Prostate gland (tissue), 2 donors: ENCODE results near the gene SLC25A26.

ENCODE experiments used
- POLR2A ChIP-seq: fragments of 450-650 bp; IDR thresholded peaks from one replicate; pipeline ENCODE4 v1.6.1; 2016; ENCODE audit warnings: antibody characterized with exemption, mild to moderate bottlenecking
- TF ChIP-seq, protein P1 (sequence below), 4 experiments: fragments of 200-600 bp in 2 of 4; fragments of 450-650 bp in 2 of 4; sonication (generic) in 2 of 4; IDR thresholded peaks; 1 replicate in 3 of 4; 2 replicates in 1 of 4; pipeline ENCODE4 v1.5.1; 2016 to 2019; ENCODE audit warnings: antibody characterized with exemption in 4 of 4, mild to moderate bottlenecking in 2 of 4, moderate library complexity in 2 of 4

DNA sequence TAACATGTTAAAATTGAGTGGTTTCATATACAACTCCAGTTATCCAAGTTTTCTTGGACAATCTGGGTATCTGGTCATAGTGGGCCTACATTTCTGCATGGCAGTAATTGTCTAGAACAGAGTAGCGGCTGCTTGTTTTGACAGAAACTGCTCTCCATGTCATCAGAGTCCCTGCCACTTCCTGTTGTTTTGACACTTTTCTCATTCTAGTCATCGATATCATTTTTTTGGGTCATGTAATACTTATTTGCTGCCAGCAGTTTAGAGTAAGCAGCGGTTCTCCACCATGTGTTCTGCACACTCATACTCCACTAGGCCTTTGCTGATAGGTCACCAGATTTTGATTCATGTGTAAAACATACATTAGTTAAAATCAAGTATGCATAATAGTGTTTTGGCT, 81.5 kb downstream of the SLC25A26 start:
- no peak for TF ChIP-seq POLR2A
- TF ChIP-seq, protein P1, sequence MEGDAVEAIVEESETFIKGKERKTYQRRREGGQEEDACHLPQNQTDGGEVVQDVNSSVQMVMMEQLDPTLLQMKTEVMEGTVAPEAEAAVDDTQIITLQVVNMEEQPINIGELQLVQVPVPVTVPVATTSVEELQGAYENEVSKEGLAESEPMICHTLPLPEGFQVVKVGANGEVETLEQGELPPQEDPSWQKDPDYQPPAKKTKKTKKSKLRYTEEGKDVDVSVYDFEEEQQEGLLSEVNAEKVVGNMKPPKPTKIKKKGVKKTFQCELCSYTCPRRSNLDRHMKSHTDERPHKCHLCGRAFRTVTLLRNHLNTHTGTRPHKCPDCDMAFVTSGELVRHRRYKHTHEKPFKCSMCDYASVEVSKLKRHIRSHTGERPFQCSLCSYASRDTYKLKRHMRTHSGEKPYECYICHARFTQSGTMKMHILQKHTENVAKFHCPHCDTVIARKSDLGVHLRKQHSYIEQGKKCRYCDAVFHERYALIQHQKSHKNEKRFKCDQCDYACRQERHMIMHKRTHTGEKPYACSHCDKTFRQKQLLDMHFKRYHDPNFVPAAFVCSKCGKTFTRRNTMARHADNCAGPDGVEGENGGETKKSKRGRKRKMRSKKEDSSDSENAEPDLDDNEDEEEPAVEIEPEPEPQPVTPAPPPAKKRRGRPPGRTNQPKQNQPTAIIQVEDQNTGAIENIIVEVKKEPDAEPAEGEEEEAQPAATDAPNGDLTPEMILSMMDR (IDR thresholded peaks at IDR 0.05), result no peak
